GM23338 (cell line): ENCODE measurements around the gene ANTKMT. TPM values are rescaled to one million over a fixed set of nuclear protein-coding genes. Genes with fewer than 3 reads are reported as not detected.

Source experiments
- ATAC-seq: fragments of 200-7000 bp; cut with Tn5 transposase; 3 replicates; pipeline ENCODE4 v1.9.1; 2020
- DNase-seq: peaks from one replicate; pipeline ENCODE4 v3.0.0-alpha.2; 2015; ENCODE audit warnings: low spot score
- H2AFZ ChIP-seq: fragments of 200-600 bp; sonication (generic); 2 replicates; pipeline ENCODE4 v1.8.0; 2016; ENCODE audit warnings: antibody characterized with exemption, mild to moderate bottlenecking, moderate library complexity
- H3F3A ChIP-seq: fragments of 200-600 bp; sonication (generic); replicated peaks from 2 replicates; pipeline ENCODE4 v1.8.0; 2017; ENCODE audit warnings: antibody characterized with exemption, mixed run types, low read depth
- H3K27ac ChIP-seq: fragments of 200-600 bp; sonication (generic); 2 replicates; pipeline ENCODE4 v1.6.1; 2016; ENCODE audit warnings: low read depth
- H3K27me3 ChIP-seq: fragments of 200-600 bp; sonication (generic); 2 replicates; pipeline ENCODE4 v1.8.0; 2016; ENCODE audit warnings: mild to moderate bottlenecking, mixed run types, moderate library complexity; ENCODE audit not compliant: insufficient read depth
- H3K36me3 ChIP-seq: fragments of 200-600 bp; sonication (generic); 2 replicates; pipeline ENCODE4 v1.8.0; 2016; ENCODE audit warnings: mild to moderate bottlenecking; ENCODE audit not compliant: insufficient read depth
- H3K4me1 ChIP-seq: fragments of 200-600 bp; sonication (generic); 2 replicates; pipeline ENCODE4 v1.8.0; 2016; ENCODE audit warnings: mild to moderate bottlenecking, moderate library complexity; ENCODE audit not compliant: insufficient read depth
- H3K4me2 ChIP-seq: fragments of 200-600 bp; sonication (generic); 2 replicates; pipeline ENCODE4 v1.7.1; 2017; ENCODE audit warnings: mixed run types
- H3K4me3 ChIP-seq: fragments of 200-600 bp; sonication (generic); 2 replicates; pipeline ENCODE4 v1.6.1; 2016; ENCODE audit warnings: mixed run types
- H3K79me2 ChIP-seq: fragments of 200-600 bp; sonication (generic); replicated peaks from 2 replicates; pipeline ENCODE4 v1.8.0; 2017; ENCODE audit warnings: mild to moderate bottlenecking; ENCODE audit not compliant: insufficient read depth
- H3K9me2 ChIP-seq: fragments of 200-600 bp; sonication (generic); 2 replicates; pipeline ENCODE4 v1.8.0; 2017; ENCODE audit not compliant: insufficient read depth
- H4K20me1 ChIP-seq: fragments of 200-600 bp; sonication (generic); replicated peaks from 2 replicates; pipeline ENCODE4 v1.8.0; 2017; ENCODE audit warnings: mild to moderate bottlenecking; ENCODE audit not compliant: insufficient read depth
- H3K27ac Mint-ChIP-seq: 2 replicates; pipeline ENCODE4 v1.8.0; 2020; ENCODE audit warnings: inconsistent platforms, mild to moderate bottlenecking, moderate library complexity, mixed read lengths
- H3K27me3 Mint-ChIP-seq: 3 replicates; pipeline ENCODE4 v1.8.0; 2022; ENCODE audit warnings: low read depth, mild to moderate bottlenecking, moderate library complexity, mixed read lengths, inconsistent platforms; ENCODE audit not compliant: insufficient read depth, poor library complexity
- H3K36me3 Mint-ChIP-seq: 3 replicates; pipeline ENCODE4 v1.8.0; 2021; ENCODE audit warnings: low read depth, mild to moderate bottlenecking, inconsistent platforms, moderate library complexity, mixed read lengths
- H3K4me1 Mint-ChIP-seq: 3 replicates; pipeline ENCODE4 v1.8.0; 2020; ENCODE audit warnings: mild to moderate bottlenecking, inconsistent platforms, mixed read lengths
- H3K4me3 Mint-ChIP-seq: 3 replicates; pipeline ENCODE4 v1.8.0; 2021; ENCODE audit warnings: moderate library complexity, mild to moderate bottlenecking, inconsistent platforms, mixed read lengths
- H3K9me3 Mint-ChIP-seq: 3 replicates; pipeline ENCODE4 v1.8.0; 2020; ENCODE audit warnings: moderate library complexity, mild to moderate bottlenecking, inconsistent platforms, mixed read lengths
- CREB1 ChIP-seq: fragments of 250-450 bp; sonication (Bioruptor Pico); IDR thresholded peaks from 2 replicates; pipeline ENCODE4 v1.5.0; 2020; ENCODE audit warnings: low read depth, mild to moderate bottlenecking, moderate library complexity
- EZH2 ChIP-seq: fragments of 200-600 bp; sonication (generic); IDR thresholded peaks from one replicate; pipeline ENCODE4 v1.8.0; 2017; ENCODE audit warnings: antibody characterized with exemption, mild to moderate bottlenecking, low read depth; ENCODE audit not compliant: unreplicated experiment
- EZH2phosphoT487 ChIP-seq: fragments of 200-600 bp; sonication (generic); IDR thresholded peaks from one replicate; pipeline ENCODE4 v1.8.1; 2018; ENCODE audit warnings: antibody characterized with exemption; ENCODE audit not compliant: unreplicated experiment
- JUNB ChIP-seq: IDR thresholded peaks from one replicate; pipeline ENCODE4 v1.6.1; 2016; ENCODE audit warnings: antibody characterized with exemption; ENCODE audit not compliant: unreplicated experiment
- NANOG ChIP-seq: IDR thresholded peaks from 2 replicates; pipeline ENCODE4 v1.6.1; 2016; ENCODE audit warnings: antibody characterized with exemption, borderline replicate concordance
- POLR2AphosphoS5 ChIP-seq: IDR thresholded peaks from 2 replicates; pipeline ENCODE4 v1.6.1; 2016; ENCODE audit warnings: antibody characterized with exemption, low read depth
- STAT1 ChIP-seq: IDR thresholded peaks from one replicate; pipeline ENCODE4 v1.6.1; 2016; ENCODE audit warnings: antibody characterized with exemption; ENCODE audit not compliant: unreplicated experiment
- ZNF114 ChIP-seq: fragments of 250-450 bp; sonication (Bioruptor Pico); IDR thresholded peaks from 2 replicates; pipeline ENCODE4 v1.5.0; 2020; ENCODE audit warnings: mild to moderate bottlenecking, moderate library complexity
- ZNF331 ChIP-seq: fragments of 250-450 bp; sonication (Bioruptor Pico); IDR thresholded peaks from 2 replicates; pipeline ENCODE4 v1.5.0; 2020; ENCODE audit warnings: low read depth, mild to moderate bottlenecking, moderate library complexity
- polyA plus RNA-seq: library from polyadenylated mRNA; unstranded; fragments of >200 nt; fragmentation: Nextera tagmentation; extraction: Ambion mirVana; gene quantifications from 2 replicates; pipeline ENCODE4 v1.2.1, GENCODE V29; 2016
- total RNA-seq: library from RNA; depleted of rRNA; stranded (reverse); fragments of >200 nt; shearing (Covaris generic); gene quantifications from 2 replicates; pipeline ENCODE4 v1.2.3, GENCODE V29; 2014
- TF ChIP-seq, protein P1 (sequence below): IDR thresholded peaks from one replicate; pipeline ENCODE4 v1.6.1; 2018; ENCODE audit warnings: antibody characterized with exemption; ENCODE audit not compliant: unreplicated experiment
- TF ChIP-seq, protein P2 (sequence below): fragments of 250-450 bp; sonication (Bioruptor Pico); IDR thresholded peaks from 2 replicates; pipeline ENCODE4 v1.5.0; 2020; ENCODE audit warnings: mild to moderate bottlenecking, moderate library complexity
- TF ChIP-seq, protein P3 (sequence below): IDR thresholded peaks from 2 replicates; pipeline ENCODE4 v1.6.1; 2016; ENCODE audit warnings: antibody characterized with exemption
- TF ChIP-seq, protein P4 (sequence below), 2 experiments: fragments of 200-600 bp in 1 of 2; sonication (generic) in 1 of 2; conservative IDR thresholded peaks; 2 replicates each; pipeline versions ENCODE4 v1.5.1 to v1.6.1; 2016 to 2017; ENCODE audit warnings: antibody characterized with exemption in 2 of 2, low read depth in 2 of 2, mild to moderate bottlenecking in 2 of 2, moderate library complexity in 1 of 2

Gene ANTKMT
- total and polyA plus RNA-seq, 2 experiments from 2014 or later: 23.8 to 37.2 TPM

DNA sequence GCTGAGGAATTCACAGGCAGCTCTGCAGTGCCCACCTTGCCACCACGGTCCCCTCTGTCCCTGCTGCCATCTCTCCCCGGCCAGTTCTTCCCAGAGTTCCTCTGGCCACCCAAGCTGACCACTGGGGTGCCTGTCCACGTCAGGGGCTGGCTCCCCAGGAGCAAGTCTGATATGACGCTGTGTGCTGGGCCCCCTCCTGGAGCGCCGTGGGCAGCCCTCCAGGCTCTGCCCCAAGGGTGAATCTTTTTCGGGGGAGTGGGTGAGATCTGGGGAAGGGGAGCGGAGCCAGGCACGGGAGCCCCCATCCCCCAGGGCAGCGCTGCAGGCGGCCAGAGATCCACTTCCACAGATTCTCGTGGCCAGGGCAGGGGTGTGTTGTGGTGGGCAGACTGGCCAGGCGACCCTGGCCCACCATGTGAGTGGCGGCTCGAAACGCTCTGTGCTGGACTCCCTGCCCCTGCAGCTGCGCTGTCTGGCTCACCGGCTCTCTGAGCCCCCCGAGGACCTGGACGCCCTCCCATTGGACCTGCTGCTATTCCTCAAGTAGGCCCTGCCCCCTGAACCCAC lies 43.3 kb downstream of the ANTKMT start:
- Histone ChIP-seq H3K4me3 (no peak overlapping the region), H4K20me1 (no peaks in the 10 kb centered on the region), H3K79me2 (no peaks in the 10 kb centered on the region), H3F3A (0 out of 2 replicates have a peak, but pooled peaks cover 3% of the 10 kb centered on the region), H3K4me2 (no peak overlapping the region), H3K4me1 (no peaks in the 10 kb centered on the region), H3K9me2 (no peaks in the 10 kb centered on the region), H3K36me3 (no peaks in the 10 kb centered on the region), H3K27me3 (no peaks in the 10 kb centered on the region), H2AFZ (no peak overlapping the region), H3K27ac (no peak overlapping the region)
- Mint-ChIP-seq H3K36me3 (no peaks in the 10 kb centered on the region), H3K4me1 (no peaks in the 10 kb centered on the region; the same call in 1 of the 3 replicates), H3K9me3 (no peaks in the 10 kb centered on the region; the same call in 2 of the 3 replicates), H3K27me3 (peaks cover 17% of the 10 kb centered on the region), H3K27ac (no peak overlapping the region), H3K4me3 (no peak overlapping the region)
- no peak for ATAC-seq
- no peak for DNase-seq
- TF ChIP-seq NANOG: no peak
- TF ChIP-seq, protein P1, sequence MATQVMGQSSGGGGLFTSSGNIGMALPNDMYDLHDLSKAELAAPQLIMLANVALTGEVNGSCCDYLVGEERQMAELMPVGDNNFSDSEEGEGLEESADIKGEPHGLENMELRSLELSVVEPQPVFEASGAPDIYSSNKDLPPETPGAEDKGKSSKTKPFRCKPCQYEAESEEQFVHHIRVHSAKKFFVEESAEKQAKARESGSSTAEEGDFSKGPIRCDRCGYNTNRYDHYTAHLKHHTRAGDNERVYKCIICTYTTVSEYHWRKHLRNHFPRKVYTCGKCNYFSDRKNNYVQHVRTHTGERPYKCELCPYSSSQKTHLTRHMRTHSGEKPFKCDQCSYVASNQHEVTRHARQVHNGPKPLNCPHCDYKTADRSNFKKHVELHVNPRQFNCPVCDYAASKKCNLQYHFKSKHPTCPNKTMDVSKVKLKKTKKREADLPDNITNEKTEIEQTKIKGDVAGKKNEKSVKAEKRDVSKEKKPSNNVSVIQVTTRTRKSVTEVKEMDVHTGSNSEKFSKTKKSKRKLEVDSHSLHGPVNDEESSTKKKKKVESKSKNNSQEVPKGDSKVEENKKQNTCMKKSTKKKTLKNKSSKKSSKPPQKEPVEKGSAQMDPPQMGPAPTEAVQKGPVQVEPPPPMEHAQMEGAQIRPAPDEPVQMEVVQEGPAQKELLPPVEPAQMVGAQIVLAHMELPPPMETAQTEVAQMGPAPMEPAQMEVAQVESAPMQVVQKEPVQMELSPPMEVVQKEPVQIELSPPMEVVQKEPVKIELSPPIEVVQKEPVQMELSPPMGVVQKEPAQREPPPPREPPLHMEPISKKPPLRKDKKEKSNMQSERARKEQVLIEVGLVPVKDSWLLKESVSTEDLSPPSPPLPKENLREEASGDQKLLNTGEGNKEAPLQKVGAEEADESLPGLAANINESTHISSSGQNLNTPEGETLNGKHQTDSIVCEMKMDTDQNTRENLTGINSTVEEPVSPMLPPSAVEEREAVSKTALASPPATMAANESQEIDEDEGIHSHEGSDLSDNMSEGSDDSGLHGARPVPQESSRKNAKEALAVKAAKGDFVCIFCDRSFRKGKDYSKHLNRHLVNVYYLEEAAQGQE: no peak
- no peak for TF ChIP-seq POLR2AphosphoS5
- TF ChIP-seq, protein P2, sequence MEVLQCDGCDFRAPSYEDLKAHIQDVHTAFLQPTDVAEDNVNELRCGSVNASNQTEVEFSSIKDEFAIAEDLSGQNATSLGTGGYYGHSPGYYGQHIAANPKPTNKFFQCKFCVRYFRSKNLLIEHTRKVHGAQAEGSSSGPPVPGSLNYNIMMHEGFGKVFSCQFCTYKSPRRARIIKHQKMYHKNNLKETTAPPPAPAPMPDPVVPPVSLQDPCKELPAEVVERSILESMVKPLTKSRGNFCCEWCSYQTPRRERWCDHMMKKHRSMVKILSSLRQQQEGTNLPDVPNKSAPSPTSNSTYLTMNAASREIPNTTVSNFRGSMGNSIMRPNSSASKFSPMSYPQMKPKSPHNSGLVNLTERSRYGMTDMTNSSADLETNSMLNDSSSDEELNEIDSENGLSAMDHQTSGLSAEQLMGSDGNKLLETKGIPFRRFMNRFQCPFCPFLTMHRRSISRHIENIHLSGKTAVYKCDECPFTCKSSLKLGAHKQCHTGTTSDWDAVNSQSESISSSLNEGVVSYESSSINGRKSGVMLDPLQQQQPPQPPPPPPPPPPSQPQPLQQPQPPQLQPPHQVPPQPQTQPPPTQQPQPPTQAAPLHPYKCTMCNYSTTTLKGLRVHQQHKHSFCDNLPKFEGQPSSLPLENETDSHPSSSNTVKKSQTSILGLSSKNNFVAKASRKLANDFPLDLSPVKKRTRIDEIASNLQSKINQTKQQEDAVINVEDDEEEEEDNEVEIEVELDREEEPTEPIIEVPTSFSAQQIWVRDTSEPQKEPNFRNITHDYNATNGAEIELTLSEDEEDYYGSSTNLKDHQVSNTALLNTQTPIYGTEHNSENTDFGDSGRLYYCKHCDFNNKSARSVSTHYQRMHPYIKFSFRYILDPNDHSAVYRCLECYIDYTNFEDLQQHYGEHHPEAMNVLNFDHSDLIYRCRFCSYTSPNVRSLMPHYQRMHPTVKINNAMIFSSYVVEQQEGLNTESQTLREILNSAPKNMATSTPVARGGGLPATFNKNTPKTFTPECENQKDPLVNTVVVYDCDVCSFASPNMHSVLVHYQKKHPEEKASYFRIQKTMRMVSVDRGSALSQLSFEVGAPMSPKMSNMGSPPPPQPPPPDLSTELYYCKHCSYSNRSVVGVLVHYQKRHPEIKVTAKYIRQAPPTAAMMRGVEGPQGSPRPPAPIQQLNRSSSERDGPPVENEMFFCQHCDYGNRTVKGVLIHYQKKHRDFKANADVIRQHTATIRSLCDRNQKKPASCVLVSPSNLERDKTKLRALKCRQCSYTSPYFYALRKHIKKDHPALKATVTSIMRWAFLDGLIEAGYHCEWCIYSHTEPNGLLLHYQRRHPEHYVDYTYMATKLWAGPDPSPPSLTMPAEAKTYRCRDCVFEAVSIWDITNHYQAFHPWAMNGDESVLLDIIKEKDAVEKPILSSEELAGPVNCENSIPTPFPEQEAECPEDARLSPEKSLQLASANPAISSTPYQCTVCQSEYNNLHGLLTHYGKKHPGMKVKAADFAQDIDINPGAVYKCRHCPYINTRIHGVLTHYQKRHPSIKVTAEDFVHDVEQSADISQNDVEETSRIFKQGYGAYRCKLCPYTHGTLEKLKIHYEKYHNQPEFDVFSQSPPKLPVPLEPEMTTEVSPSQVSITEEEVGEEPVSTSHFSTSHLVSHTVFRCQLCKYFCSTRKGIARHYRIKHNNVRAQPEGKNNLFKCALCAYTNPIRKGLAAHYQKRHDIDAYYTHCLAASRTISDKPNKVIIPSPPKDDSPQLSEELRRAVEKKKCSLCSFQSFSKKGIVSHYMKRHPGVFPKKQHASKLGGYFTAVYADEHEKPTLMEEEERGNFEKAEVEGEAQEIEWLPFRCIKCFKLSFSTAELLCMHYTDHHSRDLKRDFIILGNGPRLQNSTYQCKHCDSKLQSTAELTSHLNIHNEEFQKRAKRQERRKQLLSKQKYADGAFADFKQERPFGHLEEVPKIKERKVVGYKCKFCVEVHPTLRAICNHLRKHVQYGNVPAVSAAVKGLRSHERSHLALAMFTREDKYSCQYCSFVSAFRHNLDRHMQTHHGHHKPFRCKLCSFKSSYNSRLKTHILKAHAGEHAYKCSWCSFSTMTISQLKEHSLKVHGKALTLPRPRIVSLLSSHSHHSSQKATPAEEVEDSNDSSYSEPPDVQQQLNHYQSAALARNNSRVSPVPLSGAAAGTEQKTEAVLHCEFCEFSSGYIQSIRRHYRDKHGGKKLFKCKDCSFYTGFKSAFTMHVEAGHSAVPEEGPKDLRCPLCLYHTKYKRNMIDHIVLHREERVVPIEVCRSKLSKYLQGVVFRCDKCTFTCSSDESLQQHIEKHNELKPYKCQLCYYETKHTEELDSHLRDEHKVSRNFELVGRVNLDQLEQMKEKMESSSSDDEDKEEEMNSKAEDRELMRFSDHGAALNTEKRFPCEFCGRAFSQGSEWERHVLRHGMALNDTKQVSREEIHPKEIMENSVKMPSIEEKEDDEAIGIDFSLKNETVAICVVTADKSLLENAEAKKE (CRISPR knock-in tag): no peak
- TF ChIP-seq EZH2: no peak
- TF ChIP-seq ZNF114: no peak
- TF ChIP-seq STAT1: no peak
- TF ChIP-seq ZNF331 (CRISPR knock-in tag): no peak
- no peak for TF ChIP-seq CREB1 (CRISPR knock-in tag)
- TF ChIP-seq JUNB: no peak
- TF ChIP-seq, protein P3, sequence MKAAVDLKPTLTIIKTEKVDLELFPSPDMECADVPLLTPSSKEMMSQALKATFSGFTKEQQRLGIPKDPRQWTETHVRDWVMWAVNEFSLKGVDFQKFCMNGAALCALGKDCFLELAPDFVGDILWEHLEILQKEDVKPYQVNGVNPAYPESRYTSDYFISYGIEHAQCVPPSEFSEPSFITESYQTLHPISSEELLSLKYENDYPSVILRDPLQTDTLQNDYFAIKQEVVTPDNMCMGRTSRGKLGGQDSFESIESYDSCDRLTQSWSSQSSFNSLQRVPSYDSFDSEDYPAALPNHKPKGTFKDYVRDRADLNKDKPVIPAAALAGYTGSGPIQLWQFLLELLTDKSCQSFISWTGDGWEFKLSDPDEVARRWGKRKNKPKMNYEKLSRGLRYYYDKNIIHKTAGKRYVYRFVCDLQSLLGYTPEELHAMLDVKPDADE: no peak
- TF ChIP-seq, protein P4, sequence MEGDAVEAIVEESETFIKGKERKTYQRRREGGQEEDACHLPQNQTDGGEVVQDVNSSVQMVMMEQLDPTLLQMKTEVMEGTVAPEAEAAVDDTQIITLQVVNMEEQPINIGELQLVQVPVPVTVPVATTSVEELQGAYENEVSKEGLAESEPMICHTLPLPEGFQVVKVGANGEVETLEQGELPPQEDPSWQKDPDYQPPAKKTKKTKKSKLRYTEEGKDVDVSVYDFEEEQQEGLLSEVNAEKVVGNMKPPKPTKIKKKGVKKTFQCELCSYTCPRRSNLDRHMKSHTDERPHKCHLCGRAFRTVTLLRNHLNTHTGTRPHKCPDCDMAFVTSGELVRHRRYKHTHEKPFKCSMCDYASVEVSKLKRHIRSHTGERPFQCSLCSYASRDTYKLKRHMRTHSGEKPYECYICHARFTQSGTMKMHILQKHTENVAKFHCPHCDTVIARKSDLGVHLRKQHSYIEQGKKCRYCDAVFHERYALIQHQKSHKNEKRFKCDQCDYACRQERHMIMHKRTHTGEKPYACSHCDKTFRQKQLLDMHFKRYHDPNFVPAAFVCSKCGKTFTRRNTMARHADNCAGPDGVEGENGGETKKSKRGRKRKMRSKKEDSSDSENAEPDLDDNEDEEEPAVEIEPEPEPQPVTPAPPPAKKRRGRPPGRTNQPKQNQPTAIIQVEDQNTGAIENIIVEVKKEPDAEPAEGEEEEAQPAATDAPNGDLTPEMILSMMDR (conservative IDR thresholded peaks at IDR 0.05; ENCODE audit: low read depth in 2 of 2): no peak
- no peak for TF ChIP-seq EZH2phosphoT487
